ENCODE data around the gene KCNA10.

The KCNA10 gene

DNA sequence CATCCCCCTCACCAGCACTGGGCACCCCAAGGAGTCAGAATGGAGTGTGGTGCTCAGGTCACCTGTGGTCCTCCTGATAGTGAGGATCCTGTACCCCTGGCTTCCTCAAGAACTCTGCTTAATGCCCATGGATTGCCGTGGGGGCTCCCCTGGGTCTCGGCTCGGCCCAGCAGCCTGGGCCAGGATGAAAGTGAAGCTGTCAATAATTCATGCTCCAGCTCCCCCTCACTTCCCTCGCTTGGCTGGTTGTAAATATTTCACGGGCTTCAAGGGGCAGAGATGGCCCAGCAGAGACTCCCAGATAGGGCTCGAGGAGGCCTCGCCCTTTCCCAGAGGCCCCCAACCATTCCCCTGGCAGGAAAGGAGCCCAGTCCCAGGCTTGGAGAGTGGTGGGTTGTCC is 42.6 kb upstream of the KCNA10 start:
- H2AK5ac ChIP-seq (ENCODE audit: low read length), result no peak overlapping the region
- H3K14ac ChIP-seq (ENCODE audit: low read length), result no peak overlapping the region
- no peak overlapping the region for H3K18ac ChIP-seq (ENCODE audit: low read length)
- H2BK12ac ChIP-seq (ENCODE audit: low read length), result no peak overlapping the region
- H3K23ac ChIP-seq (ENCODE audit: low read length), result no peak overlapping the region
- H3K4me3 ChIP-seq (ENCODE audit: low read depth, low read length), result no peak overlapping the region
- no peak for DNase-seq
- H4K91ac ChIP-seq (ENCODE audit: low read depth, low read length), result no peak overlapping the region
- peaks cover 5% of the 10 kb centered on the region for H3K9me3 ChIP-seq (ENCODE audit: insufficient read depth, low read depth, low read length)
- no peak overlapping the region for H2AFZ ChIP-seq (ENCODE audit: insufficient read depth, low read length, poor library complexity)
- H3K27ac ChIP-seq (ENCODE audit: low read depth, low read length), result no peak overlapping the region
- H3K36me3 ChIP-seq (ENCODE audit: control insufficient read depth in 1 of 2, insufficient read depth in 2 of 2, low read length in 2 of 2), result no peaks in the 10 kb centered on the region
- H2BK5ac ChIP-seq (ENCODE audit: low read depth, low read length, poor library complexity), result no peak overlapping the region
- H3K4me1 ChIP-seq (ENCODE audit: control insufficient read depth in 1 of 2, insufficient read depth in 2 of 2, low read length in 2 of 2), result no peaks in the 10 kb centered on the region
- H3K9ac ChIP-seq (ENCODE audit: low read length), result no peak overlapping the region
- no peaks in the 10 kb centered on the region for H3K27me3 ChIP-seq (ENCODE audit: insufficient read depth, low read length)
- H4K8ac ChIP-seq (ENCODE audit: low read depth, low read length), result no peak overlapping the region
- no peak overlapping the region for H3K4ac ChIP-seq (ENCODE audit: low read depth, low read length)
- WGBS (ENCODE audit: extremely low coverage, insufficient coverage, insufficient read length), result no CpG with 5 or more reads among the region's 7 CpGs
- no peak overlapping the region for H2BK120ac ChIP-seq (ENCODE audit: insufficient read depth, low read length, poor library complexity)
- no peak overlapping the region for H3K4me2 ChIP-seq (ENCODE audit: low read length)
- no peaks in the 10 kb centered on the region for H3K79me1 ChIP-seq (ENCODE audit: low read length)
- no peak overlapping the region for H4K12ac ChIP-seq (ENCODE audit: low read depth, low read length)
- no peaks in the 10 kb centered on the region for H3K79me2 ChIP-seq (ENCODE audit: control insufficient read depth, insufficient read depth, low read length, poor library complexity)

- H4K8ac ChIP-seq (ENCODE audit: low read depth, low read length), result no peak overlapping the region
- no peak overlapping the region for H2BK12ac ChIP-seq (ENCODE audit: low read length)
- no peak overlapping the region for H3K9ac ChIP-seq (ENCODE audit: low read length)
- no peaks in the 10 kb centered on the region for H3K36me3 ChIP-seq (ENCODE audit: control insufficient read depth in 1 of 2, insufficient read depth in 2 of 2, low read length in 2 of 2)
- no peak overlapping the region for H3K4ac ChIP-seq (ENCODE audit: low read depth, low read length)
- no CpG with 5 or more reads among the region's 4 CpGs for WGBS (ENCODE audit: extremely low coverage, insufficient coverage, insufficient read length)
- H3K18ac ChIP-seq (ENCODE audit: low read length), result no peak overlapping the region
- no peak overlapping the region for H3K23ac ChIP-seq (ENCODE audit: low read length)
- no peak overlapping the region for H2BK5ac ChIP-seq (ENCODE audit: low read depth, low read length, poor library complexity)
- H3K4me3 ChIP-seq (ENCODE audit: low read depth, low read length), result no peak overlapping the region
- no peaks in the 10 kb centered on the region for H3K79me1 ChIP-seq (ENCODE audit: low read length)
- no peak overlapping the region for H2AFZ ChIP-seq (ENCODE audit: insufficient read depth, low read length, poor library complexity)
- no peaks in the 10 kb centered on the region for H3K79me2 ChIP-seq (ENCODE audit: control insufficient read depth, insufficient read depth, low read length, poor library complexity)
- H3K27ac ChIP-seq (ENCODE audit: low read depth, low read length), result no peak overlapping the region
- DNase-seq, result no peak
- H2BK120ac ChIP-seq (ENCODE audit: insufficient read depth, low read length, poor library complexity), result no peak overlapping the region
- H4K12ac ChIP-seq (ENCODE audit: low read depth, low read length), result no peak overlapping the region
- no peak overlapping the region for H4K91ac ChIP-seq (ENCODE audit: low read depth, low read length)
- peaks cover 5% of the 10 kb centered on the region for H3K9me3 ChIP-seq (ENCODE audit: insufficient read depth, low read depth, low read length)
- no peak overlapping the region for H3K4me2 ChIP-seq (ENCODE audit: low read length)
- no peak overlapping the region for H2AK5ac ChIP-seq (ENCODE audit: low read length)
- peaks cover 11% of the 10 kb centered on the region for H3K27me3 ChIP-seq (ENCODE audit: insufficient read depth, low read length)
- no peak overlapping the region for H3K14ac ChIP-seq (ENCODE audit: low read length)
- H3K4me1 ChIP-seq (ENCODE audit: control insufficient read depth in 1 of 2, insufficient read depth in 2 of 2, low read length in 2 of 2), result peaks cover 0 to 4% of the 10 kb centered on the region in 2 experiments
These were observed 40.2 kb upstream of the KCNA10 start for GRCh38 chr1:110559157-110559556.

- no peak overlapping the region for H2BK120ac ChIP-seq (ENCODE audit: insufficient read depth, low read length, poor library complexity)
- H2AK5ac ChIP-seq (ENCODE audit: low read length), result no peak overlapping the region
- H4K12ac ChIP-seq (ENCODE audit: low read depth, low read length), result no peak overlapping the region
- H4K8ac ChIP-seq (ENCODE audit: low read depth, low read length), result no peak overlapping the region
- H3K36me3 ChIP-seq (ENCODE audit: control insufficient read depth in 1 of 2, insufficient read depth in 2 of 2, low read length in 2 of 2), result no peaks in the 10 kb centered on the region
- no peak overlapping the region for H3K4ac ChIP-seq (ENCODE audit: low read depth, low read length)
- H3K79me2 ChIP-seq (ENCODE audit: control insufficient read depth, insufficient read depth, low read length, poor library complexity), result no peaks in the 10 kb centered on the region
- H2AFZ ChIP-seq (ENCODE audit: insufficient read depth, low read length, poor library complexity), result no peak overlapping the region
- H3K79me1 ChIP-seq (ENCODE audit: low read length), result no peaks in the 10 kb centered on the region
- H3K4me3 ChIP-seq (ENCODE audit: low read depth, low read length), result no peak overlapping the region
- peaks cover 11% of the 10 kb centered on the region for H3K27me3 ChIP-seq (ENCODE audit: insufficient read depth, low read length)
- H3K18ac ChIP-seq (ENCODE audit: low read length), result no peak overlapping the region
- no peak overlapping the region for H3K4me2 ChIP-seq (ENCODE audit: low read length)
- H3K9me3 ChIP-seq (ENCODE audit: insufficient read depth, low read depth, low read length), result peaks cover 5% of the 10 kb centered on the region
- WGBS (ENCODE audit: extremely low coverage, insufficient coverage, insufficient read length), result no CpG with 5 or more reads among the region's 3 CpGs
- no peak overlapping the region for H3K23ac ChIP-seq (ENCODE audit: low read length)
- no peak overlapping the region for H2BK5ac ChIP-seq (ENCODE audit: low read depth, low read length, poor library complexity)
- H3K14ac ChIP-seq (ENCODE audit: low read length), result no peak overlapping the region
- no peak overlapping the region for H3K27ac ChIP-seq (ENCODE audit: low read depth, low read length)
- H4K91ac ChIP-seq (ENCODE audit: low read depth, low read length), result no peak overlapping the region
- DNase-seq, result no peak
- no peak overlapping the region for H2BK12ac ChIP-seq (ENCODE audit: low read length)
- H3K4me1 ChIP-seq (ENCODE audit: control insufficient read depth in 1 of 2, insufficient read depth in 2 of 2, low read length in 2 of 2), result peaks cover 0 to 4% of the 10 kb centered on the region in 2 experiments
- H3K9ac ChIP-seq (ENCODE audit: low read length), result no peak overlapping the region
These were observed 38.5 kb upstream of the KCNA10 start for GRCh38 chr1:110557481-110557880.

- Histone ChIP-seq H4K8ac (ENCODE audit: low read depth, low read length) (no peak overlapping the region), H3K4ac (ENCODE audit: low read depth, low read length) (no peak overlapping the region), H3K4me3 (ENCODE audit: low read depth, low read length) (no peak overlapping the region), H2BK12ac (ENCODE audit: low read length) (no peak overlapping the region), H3K4me1 (ENCODE audit: control insufficient read depth in 1 of 2, insufficient read depth in 2 of 2, low read length in 2 of 2) (peaks cover 0 to 4% of the 10 kb centered on the region in 2 experiments), H3K79me2 (ENCODE audit: control insufficient read depth, insufficient read depth, low read length, poor library complexity) (no peaks in the 10 kb centered on the region), H4K91ac (ENCODE audit: low read depth, low read length) (no peak overlapping the region), H3K27ac (ENCODE audit: low read depth, low read length) (no peak overlapping the region), H3K23ac (ENCODE audit: low read length) (no peak overlapping the region), H3K18ac (ENCODE audit: low read length) (no peak overlapping the region), H2BK5ac (ENCODE audit: low read depth, low read length, poor library complexity) (no peak overlapping the region), H3K36me3 (ENCODE audit: control insufficient read depth in 1 of 2, insufficient read depth in 2 of 2, low read length in 2 of 2) (no peaks in the 10 kb centered on the region), H2BK120ac (ENCODE audit: insufficient read depth, low read length, poor library complexity) (no peak overlapping the region), H2AK5ac (ENCODE audit: low read length) (no peak overlapping the region), H4K12ac (ENCODE audit: low read depth, low read length) (no peak overlapping the region), H3K27me3 (ENCODE audit: insufficient read depth, low read length) (peaks cover 11% of the 10 kb centered on the region), H3K79me1 (ENCODE audit: low read length) (no peaks in the 10 kb centered on the region), H3K14ac (ENCODE audit: low read length) (no peak overlapping the region), H3K9me3 (ENCODE audit: insufficient read depth, low read depth, low read length) (peaks cover 5% of the 10 kb centered on the region), H3K4me2 (ENCODE audit: low read length) (no peak overlapping the region), H3K9ac (ENCODE audit: low read length) (no peak overlapping the region), H2AFZ (ENCODE audit: insufficient read depth, low read length, poor library complexity) (no peak overlapping the region)
- no peak for DNase-seq
- WGBS (ENCODE audit: extremely low coverage, insufficient coverage, insufficient read length), result no CpG with 5 or more reads among the region's 5 CpGs
These were observed 37.5 kb upstream of the KCNA10 start for GRCh38 chr1:110556471-110556807.

Data from trophoblast cell (in vitro differentiated cells and primary cell).